Esophagus squamous epithelium (tissue), 4 donors: ENCODE results near the gene SLC8A2.

ENCODE experiments used
- POLR2A ChIP-seq, 4 donors: fragments of 450-650 bp; IDR thresholded peaks; one replicate each; pipeline ENCODE4 v1.6.1; 2017; ENCODE audit warnings: antibody characterized with exemption in 4 of 4, mild to moderate bottlenecking in 4 of 4, moderate library complexity in 3 of 4
- TF ChIP-seq, protein P1 (sequence below), 6 experiments: fragments of 450-650 bp in 4 of 6; fragments of 200-600 bp in 2 of 6; sonication (generic) in 2 of 6; IDR thresholded peaks; one replicate each; pipeline ENCODE4 v1.5.1; 2016 to 2019; ENCODE audit warnings: antibody characterized with exemption in 6 of 6, mild to moderate bottlenecking in 4 of 6, moderate library complexity in 4 of 6

- TF ChIP-seq, protein P1, sequence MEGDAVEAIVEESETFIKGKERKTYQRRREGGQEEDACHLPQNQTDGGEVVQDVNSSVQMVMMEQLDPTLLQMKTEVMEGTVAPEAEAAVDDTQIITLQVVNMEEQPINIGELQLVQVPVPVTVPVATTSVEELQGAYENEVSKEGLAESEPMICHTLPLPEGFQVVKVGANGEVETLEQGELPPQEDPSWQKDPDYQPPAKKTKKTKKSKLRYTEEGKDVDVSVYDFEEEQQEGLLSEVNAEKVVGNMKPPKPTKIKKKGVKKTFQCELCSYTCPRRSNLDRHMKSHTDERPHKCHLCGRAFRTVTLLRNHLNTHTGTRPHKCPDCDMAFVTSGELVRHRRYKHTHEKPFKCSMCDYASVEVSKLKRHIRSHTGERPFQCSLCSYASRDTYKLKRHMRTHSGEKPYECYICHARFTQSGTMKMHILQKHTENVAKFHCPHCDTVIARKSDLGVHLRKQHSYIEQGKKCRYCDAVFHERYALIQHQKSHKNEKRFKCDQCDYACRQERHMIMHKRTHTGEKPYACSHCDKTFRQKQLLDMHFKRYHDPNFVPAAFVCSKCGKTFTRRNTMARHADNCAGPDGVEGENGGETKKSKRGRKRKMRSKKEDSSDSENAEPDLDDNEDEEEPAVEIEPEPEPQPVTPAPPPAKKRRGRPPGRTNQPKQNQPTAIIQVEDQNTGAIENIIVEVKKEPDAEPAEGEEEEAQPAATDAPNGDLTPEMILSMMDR (IDR thresholded peaks at IDR 0.05), result no peak
- no peak for TF ChIP-seq POLR2A (IDR thresholded peaks at IDR 0.05)
Measured at GRCh38 chr19:47390533-47391488, 80.9 kb downstream of the SLC8A2 start.
